Uterus (tissue), 4 donors: ENCODE results near the gene BCLAF1. TPM values are rescaled to one million over a fixed set of nuclear protein-coding genes. Genes with fewer than 3 reads are reported as not detected.
"Not testable (repeated sequence)": the region's sequence is repeated elsewhere in the genome, so short reads cannot be mapped to it uniquely, and the experiment has no call there.

ENCODE experiments used
- DNase-seq, 2 donors: peaks; one replicate each; pipeline ENCODE4 v3.0.0-alpha.2; 2019 to 2020
- H3K27ac ChIP-seq, 2 donors: fragments of 200-600 bp; sonication (generic); 1 replicate in 1 of 2; 2 replicates in 1 of 2; pipeline ENCODE4 v1.5.1; 2016 to 2018
- H3K27me3 ChIP-seq, 2 donors: fragments of 200-600 bp; sonication (generic); one replicate each; pipeline ENCODE4 v1.5.1; 2018 to 2019; ENCODE audit warnings: control low read depth in 1 of 2
- H3K36me3 ChIP-seq, 2 donors: fragments of 200-600 bp; sonication (generic); one replicate each; pipeline ENCODE4 v1.5.1; 2019; ENCODE audit warnings: control low read depth in 1 of 2
- H3K4me1 ChIP-seq, 2 donors: fragments of 200-600 bp; sonication (generic); one replicate each; pipeline ENCODE4 v1.5.1; 2018 to 2019; ENCODE audit warnings: control low read depth in 1 of 2
- H3K4me3 ChIP-seq, 2 donors: fragments of 200-600 bp; sonication (generic); 1 replicate in 1 of 2; 2 replicates in 1 of 2; pipeline ENCODE4 v1.5.1; 2018 to 2019; ENCODE audit warnings: mild to moderate bottlenecking in 1 of 2
- H3K9me3 ChIP-seq, 2 donors: fragments of 200-600 bp; sonication (generic); one replicate each; pipeline ENCODE4 v1.5.1; 2019; ENCODE audit warnings: control low read depth in 1 of 2
- CTCF ChIP-seq, 4 experiments: fragments of 200-600 bp in 2 of 4; fragments of 450-650 bp in 2 of 4; sonication (generic) in 2 of 4; IDR thresholded peaks; one replicate each; pipeline ENCODE4 v1.5.1; 2016 to 2019; ENCODE audit warnings: antibody characterized with exemption in 4 of 4, mild to moderate bottlenecking in 2 of 4, moderate library complexity in 1 of 4
- POLR2A ChIP-seq, 2 donors: fragments of 450-650 bp; IDR thresholded peaks; one replicate each; pipeline ENCODE4 v1.6.1; 2016; ENCODE audit warnings: antibody characterized with exemption in 2 of 2, mild to moderate bottlenecking in 1 of 2, moderate library complexity in 1 of 2
- intact Hi-C: fragments of 100-400 bp; cut with DNase I; formaldehyde crosslinking; loops from one replicate; pipeline ENCODE4 v1.15.1; 2023; ENCODE audit warnings: low total_unique reads
- total RNA-seq, 4 donors: library from RNA; depleted of rRNA in 3 of 4; stranded (reverse); fragments of >200 nt in 3 of 4; gene quantifications; one replicate each; pipeline versions ENCODE4 v1.1.0 to v1.2.4, GENCODE V29; 2014 to 2023
- donor health status: DM: yes; HTN: yes; CAD: no.

Gene BCLAF1
- total RNA-seq, 4 donors from 2014 or later: 34.6 to 237 (median 211) TPM

GRCh38 chr6:136226674-136227377 lies 62.8 kb downstream of the BCLAF1 start:
- H3K9me3 ChIP-seq: no peaks in the 10 kb centered on the region
- no peaks in the 10 kb centered on the region for H3K4me1 ChIP-seq
- DNase-seq: no peak
- H3K27me3 ChIP-seq: no peaks in the 10 kb centered on the region
- TF ChIP-seq CTCF (IDR thresholded peaks at IDR 0.05): no peak
- no peak for TF ChIP-seq POLR2A (IDR thresholded peaks at IDR 0.05)
- peak overlapping the region in 1 of 2 donors; percentile 57 for H3K27ac ChIP-seq
- no peaks in the 10 kb centered on the region for H3K36me3 ChIP-seq
- H3K4me3 ChIP-seq: peak overlapping the region in 1 of 2 donors; percentile 33
- intact Hi-C loops: loop anchor here (10.0 kb wide), 1 partner anchor 692 kb away; no protein-coding TSS in a partner anchor

GRCh38 chr6:136226027-136226673 lies 63.5 kb downstream of the BCLAF1 start:
- TF ChIP-seq CTCF (IDR thresholded peaks at IDR 0.05) (peak; percentile 95 to 100 (median 100)), POLR2A (IDR thresholded peaks at IDR 0.05) (no peak)
- peak; percentile 60 to 64 for DNase-seq
- H3K9me3 ChIP-seq: no peaks in the 10 kb centered on the region
- H3K4me3 ChIP-seq: peak overlapping the region in 1 of 2 donors; percentile 33
- peak overlapping the region in 1 of 2 donors; percentile 57 for H3K27ac ChIP-seq
- H3K27me3 ChIP-seq: no peaks in the 10 kb centered on the region
- H3K4me1 ChIP-seq: no peaks in the 10 kb centered on the region
- H3K36me3 ChIP-seq: no peaks in the 10 kb centered on the region
- intact Hi-C loops: loop anchor here (10.0 kb wide), 1 partner anchor 691 kb away; no protein-coding TSS in a partner anchor

GRCh38 chr6:136225496-136225895 lies 64.2 kb downstream of the BCLAF1 start:
- Histone ChIP-seq H3K36me3 (no peaks in the 10 kb centered on the region), H3K4me1 (no peaks in the 10 kb centered on the region), H3K9me3 (no peaks in the 10 kb centered on the region), H3K27me3 (no peaks in the 10 kb centered on the region), H3K4me3 (no peak overlapping the region), H3K27ac (peak overlapping the region in 1 of 2 donors; percentile 57)
- intact Hi-C loops: loop anchor here (10.0 kb wide), 1 partner anchor 691 kb away; no protein-coding TSS in a partner anchor
- TF ChIP-seq CTCF (IDR thresholded peaks at IDR 0.05): no peak
- TF ChIP-seq POLR2A (IDR thresholded peaks at IDR 0.05): no peak
- peak; percentile 18 to 37 for DNase-seq

- not testable (repeated sequence) for H3K27me3 ChIP-seq, DNase-seq, H3K36me3 ChIP-seq, H3K9me3 ChIP-seq, H3K27ac ChIP-seq, H3K4me3 ChIP-seq, H3K4me1 ChIP-seq
- intact Hi-C loops: loop anchor here (10.0 kb wide), 1 partner anchor 690 kb away; no protein-coding TSS in a partner anchor
These were observed 64.7 kb downstream of the BCLAF1 start for GRCh38 chr6:136224974-136225373.

- Histone ChIP-seq H3K4me3 (no peak overlapping the region), H3K27me3 (no peaks in the 10 kb centered on the region), H3K36me3 (no peaks in the 10 kb centered on the region), H3K4me1 (no peaks in the 10 kb centered on the region), H3K27ac (no peak overlapping the region), H3K9me3 (no peaks in the 10 kb centered on the region)
- no peak for DNase-seq
- TF ChIP-seq POLR2A (IDR thresholded peaks at IDR 0.05) (no peak), CTCF (IDR thresholded peaks at IDR 0.05) (no peak)
- intact Hi-C loops: no loop called here
These were observed 72.9 kb downstream of the BCLAF1 start for GRCh38 chr6:136216503-136217401.
